SK-N-SH (cell line): Measurements from ENCODE around the gene LAMTOR1.

Experiments
- CTCF ChIP-seq: fragments of 200-600 bp; sonication (generic); IDR thresholded peaks from 2 replicates; pipeline ENCODE4 v1.6.1; 2017; ENCODE audit warnings: antibody characterized with exemption, mild to moderate bottlenecking, moderate library complexity
- EP300 ChIP-seq, 2 experiments: IDR thresholded peaks; 2 replicates each; pipeline versions ENCODE4 v1.4.0 to v1.6.1; 2012; ENCODE audit warnings: borderline replicate concordance in 1 of 2, low read depth in 1 of 2, low read length in 1 of 2
- EZH2phosphoT487 ChIP-seq: fragments of 200-600 bp; sonication (generic); IDR thresholded peaks from 2 replicates; pipeline ENCODE4 v1.6.1; 2017; ENCODE audit warnings: low read depth, mixed run types, mild to moderate bottlenecking, antibody characterized with exemption, moderate library complexity, borderline replicate concordance
- POLR2AphosphoS5 ChIP-seq: IDR thresholded peaks from 2 replicates; pipeline ENCODE4 v1.6.1; 2012; ENCODE audit warnings: low read depth, low read length
- RAD21 ChIP-seq: IDR thresholded peaks from 2 replicates; pipeline ENCODE4 v1.6.1; 2012; ENCODE audit warnings: mild to moderate bottlenecking, low read length
- YY1 ChIP-seq: IDR thresholded peaks from 2 replicates; pipeline ENCODE4 v1.4.0; 2012; ENCODE audit warnings: low read depth, mild to moderate bottlenecking
- ZBTB33 ChIP-seq: IDR thresholded peaks from 2 replicates; pipeline ENCODE4 v1.4.0; 2012; ENCODE audit warnings: low read depth, borderline replicate concordance

DNA sequence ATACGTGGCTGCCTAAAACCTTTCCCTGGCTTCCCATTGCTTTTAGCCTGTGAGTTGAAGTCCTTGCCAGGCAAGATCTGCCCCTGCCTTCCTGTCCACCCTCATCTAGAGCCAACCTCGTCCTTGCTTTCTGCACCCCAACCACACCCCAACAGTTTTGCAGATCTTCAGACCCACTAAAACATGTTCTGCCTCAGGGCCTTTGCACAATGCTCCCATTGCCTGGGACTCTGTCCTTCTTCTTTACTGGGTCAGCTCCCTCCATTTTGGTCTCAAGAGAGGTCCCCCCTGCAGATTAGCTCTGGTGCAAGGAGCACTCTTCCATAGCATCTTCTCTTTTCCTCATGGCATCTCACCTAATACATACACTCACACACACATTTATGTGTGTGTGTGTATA is 17.8 kb upstream of the LAMTOR1 start:
- TF ChIP-seq RAD21 (no peak), YY1 (no peak), EP300 (IDR thresholded peaks at IDR 0.05; ENCODE audit: borderline replicate concordance in 1 of 2, low read depth in 1 of 2, low read length in 1 of 2) (no peak), EZH2phosphoT487 (no peak), CTCF (no peak), POLR2AphosphoS5 (no peak), ZBTB33 (no peak)
